GM12891 (cell line): ENCODE results near the gene AP2A2.

Experiments
- PAX5 ChIP-seq: IDR thresholded peaks from 2 replicates; pipeline ENCODE4 v1.6.1; 2011; ENCODE audit warnings: low read length, moderate library complexity, mild to moderate bottlenecking; ENCODE audit not compliant: insufficient read depth, severe bottlenecking
- SPI1 ChIP-seq: IDR thresholded peaks from 2 replicates; pipeline ENCODE4 v1.6.1; 2011; ENCODE audit warnings: low read depth, low read length, control low read depth

DNA sequence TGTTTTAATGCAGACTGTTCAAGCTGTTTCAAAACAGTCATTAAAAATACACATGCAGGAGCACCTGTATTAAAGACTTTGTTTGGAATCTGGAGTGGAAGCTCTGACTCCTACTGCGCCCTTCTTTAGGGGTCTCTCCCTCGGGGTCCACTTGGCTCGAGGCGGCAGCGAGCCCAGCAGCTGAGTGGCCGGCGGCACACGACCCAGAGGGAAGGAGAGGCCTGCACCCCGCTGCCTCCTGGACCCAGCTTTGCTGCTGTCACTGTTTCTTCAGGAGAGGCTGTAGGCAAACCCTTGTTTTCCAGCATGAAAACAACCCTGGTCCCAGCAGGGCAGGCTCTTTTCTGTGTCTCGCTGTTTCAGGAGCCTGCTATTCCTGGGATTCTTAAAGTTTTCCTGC lies 81.6 kb downstream of the AP2A2 start:
- TF ChIP-seq SPI1 (no peak), PAX5 (no peak)
